ENCODE data around the gene CST3. TPM values are rescaled to one million over a fixed set of nuclear protein-coding genes. Genes with fewer than 3 reads are reported as not detected.

The CST3 gene
- total and polyA plus RNA-seq, 2 of the 8 experiments (the other 6 are each of a cell fraction or from before 2014, with no cell fraction given), result 53.2 to 184 TPM

DNA sequence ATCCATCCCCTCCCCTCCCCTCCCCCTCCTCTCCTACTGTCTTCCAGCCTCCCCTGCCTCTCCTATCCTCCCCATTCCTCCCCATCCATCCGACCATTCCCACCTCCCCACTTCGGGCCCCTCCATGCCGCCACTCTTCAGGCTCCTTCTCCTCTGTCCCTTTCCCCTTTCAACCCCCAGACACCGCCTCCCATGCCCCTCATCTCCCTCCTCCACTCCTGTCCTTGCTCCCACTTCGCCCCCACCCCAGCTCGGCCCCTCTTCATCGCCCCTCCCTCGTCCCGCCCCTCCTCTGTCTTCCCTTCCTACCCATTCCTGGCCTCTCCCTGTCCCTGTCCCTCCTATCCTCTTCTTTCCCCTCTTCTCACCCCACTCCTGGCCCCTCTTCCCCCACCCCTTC, 554 bp upstream of the CST3 start (continued):
- TF ChIP-seq, protein P1, sequence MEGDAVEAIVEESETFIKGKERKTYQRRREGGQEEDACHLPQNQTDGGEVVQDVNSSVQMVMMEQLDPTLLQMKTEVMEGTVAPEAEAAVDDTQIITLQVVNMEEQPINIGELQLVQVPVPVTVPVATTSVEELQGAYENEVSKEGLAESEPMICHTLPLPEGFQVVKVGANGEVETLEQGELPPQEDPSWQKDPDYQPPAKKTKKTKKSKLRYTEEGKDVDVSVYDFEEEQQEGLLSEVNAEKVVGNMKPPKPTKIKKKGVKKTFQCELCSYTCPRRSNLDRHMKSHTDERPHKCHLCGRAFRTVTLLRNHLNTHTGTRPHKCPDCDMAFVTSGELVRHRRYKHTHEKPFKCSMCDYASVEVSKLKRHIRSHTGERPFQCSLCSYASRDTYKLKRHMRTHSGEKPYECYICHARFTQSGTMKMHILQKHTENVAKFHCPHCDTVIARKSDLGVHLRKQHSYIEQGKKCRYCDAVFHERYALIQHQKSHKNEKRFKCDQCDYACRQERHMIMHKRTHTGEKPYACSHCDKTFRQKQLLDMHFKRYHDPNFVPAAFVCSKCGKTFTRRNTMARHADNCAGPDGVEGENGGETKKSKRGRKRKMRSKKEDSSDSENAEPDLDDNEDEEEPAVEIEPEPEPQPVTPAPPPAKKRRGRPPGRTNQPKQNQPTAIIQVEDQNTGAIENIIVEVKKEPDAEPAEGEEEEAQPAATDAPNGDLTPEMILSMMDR (IDR thresholded peaks at IDR 0.05; ENCODE audit: control extremely low read depth in 1 of 3, insufficient read depth in 1 of 3, low read depth in 1 of 3, low read length in 3 of 3), result no peak
- TF ChIP-seq CBX8 (IDR thresholded peaks at IDR 0.05; ENCODE audit: borderline replicate concordance, low read depth, low read length), result no peak
- no peak for TF ChIP-seq ASH2L (IDR thresholded peaks at IDR 0.05; ENCODE audit: low read length)
- no peak for TF ChIP-seq CHD2 (IDR thresholded peaks at IDR 0.05; ENCODE audit: low read length)

Data from H1 (cell line).